Measurements from ENCODE around the gene FLRT1. TPM values are rescaled to one million over a fixed set of nuclear protein-coding genes. Genes with fewer than 3 reads are reported as not detected.
"Not testable (repeated sequence)": the region's sequence is repeated elsewhere in the genome, so short reads cannot be mapped to it uniquely, and the experiment has no call there.

The FLRT1 gene
- total and polyA plus RNA-seq, 4 donors, result 0.02 to 0.32 (median 0.05) TPM; not detected in 1

- H3K36me3 ChIP-seq (ENCODE audit: control insufficient read depth in 4 of 4, insufficient read depth in 3 of 4, low read depth in 1 of 4, low read length in 3 of 4), result no peaks in the 10 kb centered on the region
- TF ChIP-seq JUND (IDR thresholded peaks at IDR 0.05), result no peak
- TF ChIP-seq, protein P1, sequence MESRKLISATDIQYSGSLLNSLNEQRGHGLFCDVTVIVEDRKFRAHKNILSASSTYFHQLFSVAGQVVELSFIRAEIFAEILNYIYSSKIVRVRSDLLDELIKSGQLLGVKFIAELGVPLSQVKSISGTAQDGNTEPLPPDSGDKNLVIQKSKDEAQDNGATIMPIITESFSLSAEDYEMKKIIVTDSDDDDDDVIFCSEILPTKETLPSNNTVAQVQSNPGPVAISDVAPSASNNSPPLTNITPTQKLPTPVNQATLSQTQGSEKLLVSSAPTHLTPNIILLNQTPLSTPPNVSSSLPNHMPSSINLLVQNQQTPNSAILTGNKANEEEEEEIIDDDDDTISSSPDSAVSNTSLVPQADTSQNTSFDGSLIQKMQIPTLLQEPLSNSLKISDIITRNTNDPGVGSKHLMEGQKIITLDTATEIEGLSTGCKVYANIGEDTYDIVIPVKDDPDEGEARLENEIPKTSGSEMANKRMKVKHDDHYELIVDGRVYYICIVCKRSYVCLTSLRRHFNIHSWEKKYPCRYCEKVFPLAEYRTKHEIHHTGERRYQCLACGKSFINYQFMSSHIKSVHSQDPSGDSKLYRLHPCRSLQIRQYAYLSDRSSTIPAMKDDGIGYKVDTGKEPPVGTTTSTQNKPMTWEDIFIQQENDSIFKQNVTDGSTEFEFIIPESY (IDR thresholded peaks at IDR 0.05), result no peak
- TF ChIP-seq CTCF (IDR thresholded peaks at IDR 0.05; ENCODE audit: low read depth, low read length, missing input control), result no peak
- TF ChIP-seq FOXA2 (IDR thresholded peaks at IDR 0.05), result no peak
- TF ChIP-seq RAD21 (IDR thresholded peaks at IDR 0.05), result no peak
- TF ChIP-seq GABPA (IDR thresholded peaks at IDR 0.05 in 1 of 2, conservative IDR thresholded peaks at IDR 0.05 in 1 of 2), result no peak
- TF ChIP-seq RXRA (IDR thresholded peaks at IDR 0.05), result no peak
- TF ChIP-seq HNF4A (conservative IDR thresholded peaks at IDR 0.05), result no peak
- TF ChIP-seq, protein P2, sequence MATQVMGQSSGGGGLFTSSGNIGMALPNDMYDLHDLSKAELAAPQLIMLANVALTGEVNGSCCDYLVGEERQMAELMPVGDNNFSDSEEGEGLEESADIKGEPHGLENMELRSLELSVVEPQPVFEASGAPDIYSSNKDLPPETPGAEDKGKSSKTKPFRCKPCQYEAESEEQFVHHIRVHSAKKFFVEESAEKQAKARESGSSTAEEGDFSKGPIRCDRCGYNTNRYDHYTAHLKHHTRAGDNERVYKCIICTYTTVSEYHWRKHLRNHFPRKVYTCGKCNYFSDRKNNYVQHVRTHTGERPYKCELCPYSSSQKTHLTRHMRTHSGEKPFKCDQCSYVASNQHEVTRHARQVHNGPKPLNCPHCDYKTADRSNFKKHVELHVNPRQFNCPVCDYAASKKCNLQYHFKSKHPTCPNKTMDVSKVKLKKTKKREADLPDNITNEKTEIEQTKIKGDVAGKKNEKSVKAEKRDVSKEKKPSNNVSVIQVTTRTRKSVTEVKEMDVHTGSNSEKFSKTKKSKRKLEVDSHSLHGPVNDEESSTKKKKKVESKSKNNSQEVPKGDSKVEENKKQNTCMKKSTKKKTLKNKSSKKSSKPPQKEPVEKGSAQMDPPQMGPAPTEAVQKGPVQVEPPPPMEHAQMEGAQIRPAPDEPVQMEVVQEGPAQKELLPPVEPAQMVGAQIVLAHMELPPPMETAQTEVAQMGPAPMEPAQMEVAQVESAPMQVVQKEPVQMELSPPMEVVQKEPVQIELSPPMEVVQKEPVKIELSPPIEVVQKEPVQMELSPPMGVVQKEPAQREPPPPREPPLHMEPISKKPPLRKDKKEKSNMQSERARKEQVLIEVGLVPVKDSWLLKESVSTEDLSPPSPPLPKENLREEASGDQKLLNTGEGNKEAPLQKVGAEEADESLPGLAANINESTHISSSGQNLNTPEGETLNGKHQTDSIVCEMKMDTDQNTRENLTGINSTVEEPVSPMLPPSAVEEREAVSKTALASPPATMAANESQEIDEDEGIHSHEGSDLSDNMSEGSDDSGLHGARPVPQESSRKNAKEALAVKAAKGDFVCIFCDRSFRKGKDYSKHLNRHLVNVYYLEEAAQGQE (IDR thresholded peaks at IDR 0.05), result no peak
- TF ChIP-seq, protein P3, sequence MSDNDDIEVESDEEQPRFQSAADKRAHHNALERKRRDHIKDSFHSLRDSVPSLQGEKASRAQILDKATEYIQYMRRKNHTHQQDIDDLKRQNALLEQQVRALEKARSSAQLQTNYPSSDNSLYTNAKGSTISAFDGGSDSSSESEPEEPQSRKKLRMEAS (IDR thresholded peaks at IDR 0.05), result no peak
- no peak for TF ChIP-seq HNF4G (IDR thresholded peaks at IDR 0.05)
- no peak for TF ChIP-seq FOXA1 (IDR thresholded peaks at IDR 0.05)
- no peak for TF ChIP-seq ATF3 (IDR thresholded peaks at IDR 0.05)
- no peak for TF ChIP-seq SP1 (IDR thresholded peaks at IDR 0.05)
- TF ChIP-seq YY1 (IDR thresholded peaks at IDR 0.05), result no peak
- DNase-seq (ENCODE audit: low spot score), result no peak
- H3K4me1 ChIP-seq (ENCODE audit: control insufficient read depth in 4 of 4, insufficient read depth in 4 of 4, low read length in 3 of 4), result peaks cover 0 to 6% (median 0%) of the 10 kb centered on the region in 4 donors
- H3K27ac ChIP-seq (ENCODE audit: low read depth in 1 of 2, low read length in 2 of 2), result no peak overlapping the region
- H3K4me3 ChIP-seq (ENCODE audit: low read depth in 1 of 3, low read length in 3 of 3), result no peak overlapping the region
- H3K9ac ChIP-seq (ENCODE audit: low read depth in 1 of 2, low read length in 2 of 2), result no peak overlapping the region
- H3K27me3 ChIP-seq (ENCODE audit: control insufficient read depth in 4 of 4, insufficient read depth in 4 of 4, low read length in 3 of 4), result no peaks in the 10 kb centered on the region
- WGBS, result 94% methylated on average over 2 of the region's 2 CpGs
- no peaks in the 10 kb centered on the region for H3K9me3 ChIP-seq (ENCODE audit: control insufficient read depth in 4 of 4, low read length in 3 of 4)
Measured at GRCh38 chr11:64045700-64046099, 10.0 kb downstream of the FLRT1 start.

GRCh38 chr11:64047373-64047772 is 11.6 kb downstream of the FLRT1 start:
- not testable (repeated sequence) for H3K9me3 ChIP-seq (ENCODE audit: control insufficient read depth in 4 of 4, low read length in 3 of 4); H3K9ac ChIP-seq (ENCODE audit: low read depth in 1 of 2, low read length in 2 of 2); H3K4me3 ChIP-seq (ENCODE audit: low read depth in 1 of 3, low read length in 3 of 3); H3K4me1 ChIP-seq (ENCODE audit: control insufficient read depth in 4 of 4, insufficient read depth in 4 of 4, low read length in 3 of 4); H3K27me3 ChIP-seq (ENCODE audit: control insufficient read depth in 4 of 4, insufficient read depth in 4 of 4, low read length in 3 of 4); DNase-seq (ENCODE audit: low spot score); H3K27ac ChIP-seq (ENCODE audit: low read depth in 1 of 2, low read length in 2 of 2); H3K36me3 ChIP-seq (ENCODE audit: control insufficient read depth in 4 of 4, insufficient read depth in 3 of 4, low read depth in 1 of 4, low read length in 3 of 4)
- WGBS, result 94% methylated on average over 8 of the region's 8 CpGs
